Ectodermal cell (in vitro differentiated cells): ENCODE data around the gene FAM240B.

Experiments
- H3K27ac ChIP-seq: 2 replicates; pipeline ENCODE4 v1.7.0; 2013; ENCODE audit warnings: mild to moderate bottlenecking, low read depth, low read length; ENCODE audit not compliant: insufficient read depth, poor library complexity, severe bottlenecking
- H3K27me3 ChIP-seq: 2 replicates; pipeline ENCODE4 v1.7.0; 2013; ENCODE audit warnings: mild to moderate bottlenecking, low read length; ENCODE audit not compliant: insufficient read depth, control insufficient read depth, poor library complexity, severe bottlenecking
- H3K36me3 ChIP-seq: one replicate; pipeline ENCODE4 v1.7.0; 2013; ENCODE audit warnings: low read length; ENCODE audit not compliant: control insufficient read depth, insufficient read depth
- H3K4me1 ChIP-seq: one replicate; pipeline ENCODE4 v1.7.0; 2013; ENCODE audit warnings: low read length; ENCODE audit not compliant: control insufficient read depth, insufficient read depth
- H3K4me3 ChIP-seq: 2 replicates; pipeline ENCODE4 v1.7.0; 2013; ENCODE audit warnings: low read depth, low read length, control low read depth; ENCODE audit not compliant: insufficient read depth
- H3K9me3 ChIP-seq: 2 replicates; pipeline ENCODE4 v1.7.0; 2013; ENCODE audit warnings: mild to moderate bottlenecking, low read length, moderate library complexity; ENCODE audit not compliant: control insufficient read depth
- WGBS, 2 experiments: methylation state at CpG; one replicate each; pipeline ENCODE4 v1.1.7; 2013; ENCODE audit warnings: missing lambda C conversion rate in 2 of 2; 5-methylcytosine and 5-hydroxymethylcytosine counted together

The FAM240B gene

DNA sequence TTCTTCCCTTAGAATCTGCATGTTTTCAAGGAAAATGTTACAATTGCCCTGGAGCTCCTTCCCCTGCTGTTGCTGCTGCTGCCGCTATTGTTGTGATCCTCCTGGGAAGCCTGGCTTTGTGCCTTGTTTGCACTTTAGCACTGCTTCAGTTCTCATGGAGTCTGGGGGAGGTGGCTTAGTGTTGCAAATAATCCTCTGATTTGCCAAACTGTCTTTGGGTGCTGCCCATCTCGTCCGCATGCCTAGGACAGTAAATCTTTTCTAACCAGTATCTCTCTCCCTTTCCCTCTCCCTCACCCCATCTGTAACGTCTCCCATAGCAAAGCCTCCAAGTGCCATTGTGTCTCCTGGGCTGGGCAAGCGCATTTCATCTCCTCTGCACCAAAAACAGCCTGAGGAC lies 30.3 kb downstream of the FAM240B start:
- Histone ChIP-seq H3K9me3 (no peaks in the 10 kb centered on the region), H3K4me3 (no peak overlapping the region), H3K4me1 (peaks cover 39% of the 10 kb centered on the region), H3K27me3 (no peaks in the 10 kb centered on the region), H3K27ac (peak overlapping the region; percentile 57), H3K36me3 (no peaks in the 10 kb centered on the region)
- 1 to 9% methylated on average over 5 of the region's 5 CpGs for WGBS, 2 experiments

DNA sequence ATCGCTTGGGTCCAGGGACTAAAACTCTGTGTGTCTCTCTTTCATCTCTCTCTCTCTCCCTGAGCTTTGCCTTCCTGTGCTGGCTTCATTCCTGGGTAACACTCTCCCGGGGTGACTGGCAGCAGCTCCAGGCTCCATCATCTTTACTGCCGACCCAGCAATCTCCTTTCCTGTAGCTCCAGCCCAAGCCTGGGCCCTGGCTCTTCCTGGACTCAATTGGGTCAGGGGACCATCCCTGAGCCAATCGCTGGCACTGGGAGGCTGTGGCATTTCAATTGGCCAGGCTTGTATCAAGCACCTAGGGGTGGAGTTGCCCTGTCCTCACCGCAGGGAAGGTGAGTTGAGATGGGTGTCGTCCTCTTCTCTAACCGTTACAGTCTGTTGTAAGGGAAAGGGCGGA lies 31.9 kb downstream of the FAM240B start:
- 80 to 86% methylated on average over 8 of the region's 8 CpGs for WGBS, 2 experiments
- no peak overlapping the region for H3K4me3 ChIP-seq
- H3K27ac ChIP-seq, result no peak overlapping the region
- no peaks in the 10 kb centered on the region for H3K36me3 ChIP-seq
- H3K27me3 ChIP-seq, result no peaks in the 10 kb centered on the region
- H3K4me1 ChIP-seq, result peaks cover 38% of the 10 kb centered on the region
- H3K9me3 ChIP-seq, result no peaks in the 10 kb centered on the region

DNA sequence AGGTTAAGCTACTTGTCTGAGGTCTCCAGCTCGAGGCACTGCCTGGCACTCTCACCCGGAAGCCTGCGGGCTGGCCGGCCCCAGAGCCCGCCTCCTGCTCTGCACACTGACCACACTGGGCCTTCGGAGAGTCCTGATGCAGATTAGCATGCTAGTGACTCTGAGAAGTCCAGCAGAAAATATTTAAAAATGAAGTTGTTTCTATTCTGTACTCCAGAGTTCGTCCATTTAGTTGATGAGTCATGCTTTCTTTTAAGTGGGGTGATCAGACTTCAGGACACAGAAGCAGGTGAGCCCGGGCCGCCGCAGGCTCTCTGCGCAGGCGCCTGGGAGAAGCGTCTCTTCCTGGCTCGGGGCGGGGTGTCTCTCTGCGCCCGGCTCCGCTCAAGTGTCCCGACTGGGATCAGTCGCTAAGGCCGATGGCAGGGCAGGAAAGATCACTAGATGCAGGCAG lies 32.5 kb downstream of the FAM240B start:
- Histone ChIP-seq H3K9me3 (no peaks in the 10 kb centered on the region), H3K4me3 (no peak overlapping the region), H3K4me1 (peaks cover 33% of the 10 kb centered on the region), H3K36me3 (no peaks in the 10 kb centered on the region), H3K27me3 (no peaks in the 10 kb centered on the region), H3K27ac (no peak overlapping the region)
- WGBS, 2 experiments, result 79 to 82% methylated on average over 21 of the region's 21 CpGs

GRCh38 chr9:38686933-38687332 lies 33.0 kb downstream of the FAM240B start:
- no peak overlapping the region for H3K27ac ChIP-seq

DNA sequence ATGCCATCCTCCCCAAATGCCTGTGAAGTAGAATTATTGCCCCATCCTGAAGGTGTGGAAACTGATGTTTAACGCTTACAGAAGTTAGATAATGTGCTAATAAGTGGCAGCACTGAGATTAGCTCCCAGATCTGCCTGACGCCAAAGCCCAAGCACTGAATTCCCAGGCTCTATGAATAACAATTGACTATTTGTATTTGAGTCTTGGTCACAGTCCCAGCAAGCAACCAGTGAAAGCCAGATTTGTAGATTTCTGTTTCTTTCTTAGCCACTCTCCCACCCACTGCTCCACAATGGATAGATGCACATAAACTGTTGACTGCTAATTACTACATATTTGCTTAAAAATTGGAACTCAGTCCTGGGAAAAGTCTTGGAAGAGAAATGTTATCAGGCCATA lies 34.4 kb downstream of the FAM240B start:
- peaks cover 28% of the 10 kb centered on the region for H3K4me1 ChIP-seq
- no peak overlapping the region for H3K4me3 ChIP-seq
- WGBS, 2 experiments, result 52 to 72% methylated on average over 2 of the region's 2 CpGs
- H3K36me3 ChIP-seq, result no peaks in the 10 kb centered on the region
- H3K9me3 ChIP-seq, result no peaks in the 10 kb centered on the region
- no peaks in the 10 kb centered on the region for H3K27me3 ChIP-seq
- no peak overlapping the region for H3K27ac ChIP-seq

More at GRCh38 chr9:38686933-38687332, 33.0 kb downstream of the FAM240B start:
- H3K36me3 ChIP-seq, result no peaks in the 10 kb centered on the region
- peaks cover 33% of the 10 kb centered on the region for H3K4me1 ChIP-seq
- H3K27me3 ChIP-seq, result no peaks in the 10 kb centered on the region
- no peaks in the 10 kb centered on the region for H3K9me3 ChIP-seq
- H3K4me3 ChIP-seq, result no peak overlapping the region
- WGBS, 2 experiments, result 53 to 58% methylated on average over 10 of the region's 10 CpGs

- no peak overlapping the region for H3K4me3 ChIP-seq
- H3K36me3 ChIP-seq, result no peaks in the 10 kb centered on the region
- no peaks in the 10 kb centered on the region for H3K27me3 ChIP-seq
- no peaks in the 10 kb centered on the region for H3K9me3 ChIP-seq
- 94 to 97% methylated on average over 8 of the region's 8 CpGs for WGBS, 2 experiments
- no peak overlapping the region for H3K27ac ChIP-seq
- H3K4me1 ChIP-seq, result peaks cover 17% of the 10 kb centered on the region
These were observed 36.6 kb downstream of the FAM240B start for GRCh38 chr9:38683336-38683735.

DNA sequence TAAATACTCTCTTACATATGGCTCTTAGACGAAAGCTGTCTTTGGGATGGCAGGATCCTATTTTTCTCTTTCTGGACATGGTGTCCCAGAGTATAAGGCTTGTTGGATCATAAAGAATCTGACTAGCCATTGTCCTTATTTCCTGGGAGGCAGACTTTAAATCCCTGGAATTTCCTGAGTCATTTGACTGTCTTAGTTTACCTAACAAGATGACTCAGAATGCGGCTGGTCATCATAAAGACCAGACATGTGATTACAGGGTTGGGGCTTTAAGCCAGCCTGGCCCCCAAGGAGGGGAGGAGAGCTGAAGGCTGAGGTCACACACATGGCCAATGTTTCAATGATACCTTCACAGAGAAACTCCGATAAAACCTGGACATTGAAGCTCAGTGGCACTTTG lies 37.2 kb downstream of the FAM240B start:
- H3K27me3 ChIP-seq, result no peaks in the 10 kb centered on the region
- WGBS, 2 experiments, result 89 to 96% methylated on average over 3 of the region's 3 CpGs
- no peak overlapping the region for H3K27ac ChIP-seq
- H3K4me1 ChIP-seq, result peaks cover 11% of the 10 kb centered on the region
- no peaks in the 10 kb centered on the region for H3K36me3 ChIP-seq
- no peak overlapping the region for H3K4me3 ChIP-seq
- no peaks in the 10 kb centered on the region for H3K9me3 ChIP-seq

DNA sequence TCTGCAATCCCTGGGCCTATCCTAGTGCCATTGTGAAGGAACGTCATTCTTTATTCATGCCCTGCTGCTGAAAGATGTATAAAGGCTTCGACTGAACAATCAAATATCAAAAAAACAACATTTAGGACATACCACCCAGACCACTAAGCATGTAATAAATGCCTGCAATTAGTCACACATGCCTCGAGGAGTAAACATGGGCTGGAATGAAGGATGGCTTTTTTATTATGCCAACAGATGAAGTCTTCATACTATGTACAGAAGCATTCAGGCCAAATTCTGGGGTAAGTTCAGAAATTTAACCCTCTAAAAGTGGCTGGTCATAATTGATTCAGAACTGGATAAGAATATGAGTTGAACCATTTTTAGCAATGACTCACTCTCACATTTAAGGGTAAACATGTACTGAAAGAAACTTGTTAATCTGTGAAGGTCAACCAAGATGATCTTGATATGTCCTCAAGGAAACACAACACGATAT lies 38.1 kb downstream of the FAM240B start:
- Histone ChIP-seq H3K9me3 (no peaks in the 10 kb centered on the region), H3K4me1 (peaks cover 2% of the 10 kb centered on the region), H3K27ac (no peak overlapping the region), H3K27me3 (no peaks in the 10 kb centered on the region), H3K4me3 (no peak overlapping the region), H3K36me3 (no peaks in the 10 kb centered on the region)
- WGBS, 2 experiments, result 87 to 91% methylated on average over 3 to 4 of the region's 4 CpGs

DNA sequence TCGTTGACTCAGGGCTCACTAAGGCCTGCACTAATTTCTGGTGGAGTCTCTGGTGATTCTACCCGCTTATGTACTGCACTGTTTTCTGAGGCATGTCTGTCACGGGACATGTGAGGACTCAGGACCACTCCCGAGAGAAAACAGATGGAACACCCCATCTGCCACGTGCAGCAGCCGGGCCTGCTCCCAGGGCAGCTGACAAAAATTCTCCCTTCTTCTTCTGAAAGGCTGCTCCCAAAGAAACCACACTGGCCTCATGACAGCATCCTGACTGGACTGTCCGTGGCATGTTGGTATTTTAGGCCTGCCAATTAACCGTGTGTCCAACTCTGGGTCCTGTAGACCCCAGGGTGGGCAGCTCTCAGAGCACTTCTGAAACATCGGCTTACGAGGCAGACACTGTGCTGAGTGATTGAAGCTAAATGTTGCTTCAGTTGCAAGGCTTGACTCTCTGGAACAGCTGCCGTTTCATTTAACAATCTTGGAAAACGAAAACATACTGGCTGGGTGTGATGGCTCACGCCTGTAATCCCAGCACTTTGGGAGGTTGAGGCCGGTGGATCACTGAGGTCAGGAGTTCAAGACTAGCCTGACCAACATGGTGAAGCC lies 39.0 kb downstream of the FAM240B start:
- 90 to 92% methylated on average over 14 of the region's 14 CpGs for WGBS, 2 experiments
- Histone ChIP-seq H3K9me3 (no peaks in the 10 kb centered on the region), H3K27ac (no peak overlapping the region)

DNA sequence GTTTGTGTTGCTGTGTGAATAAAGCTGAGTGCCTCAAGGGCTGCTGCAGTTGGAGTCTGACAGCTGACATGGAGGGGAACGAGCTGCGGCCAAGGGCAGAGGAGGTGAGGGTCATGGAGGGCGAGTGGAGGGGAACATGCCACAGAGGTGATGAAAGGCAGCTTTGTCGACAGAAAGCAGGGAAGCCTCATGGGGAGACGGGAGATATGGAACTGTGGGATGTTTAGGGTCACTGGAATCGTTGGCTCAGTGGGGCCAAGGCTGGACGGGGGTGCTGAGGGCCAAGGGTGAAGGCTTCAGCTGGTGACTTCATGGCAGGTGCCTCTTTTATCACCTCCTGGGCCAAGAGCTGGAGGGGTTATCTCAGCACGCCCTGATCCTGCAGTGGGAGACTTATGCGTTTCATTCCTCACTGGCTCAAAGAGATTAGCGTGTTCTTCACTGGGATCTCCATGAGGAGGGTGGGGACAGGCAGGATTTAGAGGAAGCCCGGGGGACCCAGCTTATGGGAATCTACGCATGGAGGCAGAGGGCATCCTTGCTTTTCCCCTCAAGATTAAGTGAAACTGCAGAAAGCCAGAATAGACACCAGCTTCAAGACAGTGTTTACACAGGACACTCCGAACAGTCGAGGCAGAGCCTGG lies 42.2 kb downstream of the FAM240B start:
- H3K36me3 ChIP-seq, result no peaks in the 10 kb centered on the region
- H3K4me3 ChIP-seq, result no peak overlapping the region
- no peak overlapping the region for H3K27ac ChIP-seq
- no peaks in the 10 kb centered on the region for H3K9me3 ChIP-seq
- H3K27me3 ChIP-seq, result no peaks in the 10 kb centered on the region
- peaks cover 6% of the 10 kb centered on the region for H3K4me1 ChIP-seq
- WGBS, 2 experiments, result 79 to 84% methylated on average over 14 of the region's 14 CpGs

More for the DNA sequence above, 39.0 kb downstream of the FAM240B start:
- Histone ChIP-seq H3K36me3 (no peaks in the 10 kb centered on the region), H3K4me3 (no peak overlapping the region), H3K27me3 (no peaks in the 10 kb centered on the region), H3K4me1 (peaks cover under 1% of the 10 kb centered on the region)
